HCT116 (cell line): ENCODE data around the gene MUS81.

Experiments used
- CEBPB ChIP-seq: IDR thresholded peaks from 2 replicates; pipeline ENCODE4 v1.6.1; 2012; ENCODE audit warnings: low read depth
- POLR2A ChIP-seq: IDR thresholded peaks from 2 replicates; pipeline ENCODE4 v1.7.0; 2011; ENCODE audit warnings: borderline replicate concordance; ENCODE audit not compliant: insufficient read depth, insufficient read length; ENCODE audit errors: extremely low read depth
- POLR2AphosphoS5 ChIP-seq: IDR thresholded peaks from 2 replicates; pipeline ENCODE4 v1.6.1; 2011; ENCODE audit warnings: mild to moderate bottlenecking, low read depth, low read length, moderate library complexity
- SRF ChIP-seq: IDR thresholded peaks from 2 replicates; pipeline ENCODE4 v1.6.1; 2012; ENCODE audit warnings: low read depth
- ZNF274 ChIP-seq: fragments of 200-500 bp; sonication (Bioruptor generic); IDR thresholded peaks from 2 replicates; pipeline ENCODE4 v1.6.1; 2014; ENCODE audit warnings: mild to moderate bottlenecking, low read depth, low read length, inconsistent platforms
- TF ChIP-seq, protein P1 (sequence below), 3 experiments: fragments of 200-600 bp in 1 of 3; sonication (generic) in 1 of 3; IDR thresholded peaks in 2 of 3; conservative IDR thresholded peaks in 1 of 3; 2 replicates each; pipeline ENCODE4 v1.5.1; 2012 to 2017; ENCODE audit warnings: low read depth in 2 of 3, low read length in 2 of 3, antibody characterized with exemption in 1 of 3, borderline replicate concordance in 1 of 3, control low read depth in 1 of 3, mild to moderate bottlenecking in 1 of 3, mixed read lengths in 1 of 3, mixed run types in 1 of 3, moderate library complexity in 1 of 3; ENCODE audit not compliant: insufficient read depth in 1 of 3
- TF ChIP-seq, protein P2 (sequence below): IDR thresholded peaks from 2 replicates; pipeline ENCODE4 v1.6.1; 2012

DNA sequence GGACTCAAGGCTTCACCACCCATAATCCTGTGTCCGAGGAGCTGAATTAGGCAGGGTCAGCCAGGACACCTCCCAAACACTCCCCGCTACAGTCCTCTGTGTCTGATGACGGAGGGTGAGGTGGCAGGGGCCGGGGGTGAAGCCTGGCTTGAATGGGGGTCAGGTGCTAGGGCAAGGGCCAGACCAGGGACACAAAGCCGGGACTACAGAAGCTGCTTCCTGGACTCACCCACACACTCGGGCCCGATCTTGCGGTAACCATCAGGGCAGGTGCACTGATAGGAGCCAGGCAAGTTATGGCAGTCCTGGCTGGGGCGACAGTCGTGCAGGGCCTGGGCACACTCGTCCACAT, 10.1 kb downstream of the MUS81 start:
- TF ChIP-seq ZNF274 (no peak), POLR2A (no peak), CEBPB (no peak), SRF (no peak), POLR2AphosphoS5 (no peak)
- TF ChIP-seq, protein P1, sequence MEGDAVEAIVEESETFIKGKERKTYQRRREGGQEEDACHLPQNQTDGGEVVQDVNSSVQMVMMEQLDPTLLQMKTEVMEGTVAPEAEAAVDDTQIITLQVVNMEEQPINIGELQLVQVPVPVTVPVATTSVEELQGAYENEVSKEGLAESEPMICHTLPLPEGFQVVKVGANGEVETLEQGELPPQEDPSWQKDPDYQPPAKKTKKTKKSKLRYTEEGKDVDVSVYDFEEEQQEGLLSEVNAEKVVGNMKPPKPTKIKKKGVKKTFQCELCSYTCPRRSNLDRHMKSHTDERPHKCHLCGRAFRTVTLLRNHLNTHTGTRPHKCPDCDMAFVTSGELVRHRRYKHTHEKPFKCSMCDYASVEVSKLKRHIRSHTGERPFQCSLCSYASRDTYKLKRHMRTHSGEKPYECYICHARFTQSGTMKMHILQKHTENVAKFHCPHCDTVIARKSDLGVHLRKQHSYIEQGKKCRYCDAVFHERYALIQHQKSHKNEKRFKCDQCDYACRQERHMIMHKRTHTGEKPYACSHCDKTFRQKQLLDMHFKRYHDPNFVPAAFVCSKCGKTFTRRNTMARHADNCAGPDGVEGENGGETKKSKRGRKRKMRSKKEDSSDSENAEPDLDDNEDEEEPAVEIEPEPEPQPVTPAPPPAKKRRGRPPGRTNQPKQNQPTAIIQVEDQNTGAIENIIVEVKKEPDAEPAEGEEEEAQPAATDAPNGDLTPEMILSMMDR (IDR thresholded peaks at IDR 0.05 in 2 of 3, conservative IDR thresholded peaks at IDR 0.05 in 1 of 3; ENCODE audit: borderline replicate concordance in 1 of 3, insufficient read depth in 1 of 3, low read depth in 2 of 3, low read length in 2 of 3): no peak
- TF ChIP-seq, protein P2, sequence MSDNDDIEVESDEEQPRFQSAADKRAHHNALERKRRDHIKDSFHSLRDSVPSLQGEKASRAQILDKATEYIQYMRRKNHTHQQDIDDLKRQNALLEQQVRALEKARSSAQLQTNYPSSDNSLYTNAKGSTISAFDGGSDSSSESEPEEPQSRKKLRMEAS: no peak
